Stimulated activated naive CD8-positive, alpha-beta T cell treated with anti-CD3 and anti-CD28 coated beads, Interleukin-15, Interleukin-2, amounts not matched to agents 100 U/mL and 50 U/mL, for 24 hours (primary cell): ENCODE measurements around the gene AGPAT4.

Experiments
- ATAC-seq: fragments of 150-1000 bp; cut with Tn5 transposase; one replicate; pipeline ENCODE4 v1.10.0; 2021
- DNase-seq: peaks from one replicate; pipeline ENCODE4 v3.0.0; 2021

AGPAT4 gene

DNA sequence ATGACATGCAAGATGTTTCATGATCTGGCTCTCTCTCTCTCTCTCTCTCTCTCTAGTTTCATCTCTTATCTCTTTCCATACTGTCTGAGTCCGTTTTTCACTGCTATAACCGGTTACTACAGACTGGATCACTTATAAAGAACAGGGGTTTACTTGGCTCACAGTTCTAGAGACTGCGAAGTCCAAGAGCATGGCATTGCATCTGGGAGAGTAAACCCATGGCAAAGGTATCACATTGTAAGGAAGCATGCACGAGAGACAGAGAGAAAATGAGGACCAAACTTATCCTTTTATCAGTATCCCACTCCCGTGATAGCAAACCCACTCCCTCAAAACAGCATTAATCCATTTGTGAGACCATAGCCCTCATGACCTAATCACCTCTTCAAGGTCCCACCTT is 7.2 kb upstream of the AGPAT4 start:
- no peak for ATAC-seq
- DNase-seq, result no peak

DNA sequence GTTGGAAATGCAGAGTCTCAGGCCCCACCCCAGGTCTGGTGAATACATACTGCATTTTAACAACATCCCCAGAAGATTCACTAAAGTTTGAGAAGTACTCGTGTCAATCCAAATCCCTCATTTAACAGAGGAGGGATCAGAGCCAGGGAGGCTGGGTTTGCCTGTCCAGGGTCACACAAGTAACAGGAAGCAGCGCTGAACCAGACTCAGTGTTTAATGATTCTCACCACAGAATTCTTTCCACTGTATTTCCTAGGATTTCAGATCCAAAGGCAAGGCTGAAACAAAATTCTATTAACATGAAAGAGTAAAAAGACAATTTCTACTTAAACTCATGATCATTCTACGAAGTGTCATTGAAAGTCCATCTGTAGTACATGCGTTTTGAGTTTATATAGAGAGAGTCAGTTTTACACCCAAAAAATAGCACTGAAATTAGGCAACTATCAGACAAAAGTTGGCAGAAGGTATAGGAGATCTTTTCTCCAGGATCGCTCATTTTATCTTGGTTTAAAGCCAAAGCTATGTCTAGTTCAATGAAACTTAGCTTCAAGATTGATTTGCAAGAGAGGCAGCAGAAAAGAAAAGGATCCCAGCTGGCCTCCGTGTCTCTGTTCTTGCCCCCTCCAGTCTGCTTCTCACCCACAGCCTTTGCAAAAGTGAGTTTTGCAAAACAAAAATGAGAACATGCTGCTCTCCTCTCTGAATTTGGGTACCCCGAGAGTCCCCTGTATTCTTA is 6.0 kb upstream of the AGPAT4 start:
- ATAC-seq, result no peak
- no peak for DNase-seq

- DNase-seq, result no peak
- ATAC-seq, result no peak
Observed at GRCh38 chr6:161276605-161277155, 2.8 kb upstream of the AGPAT4 start.

DNA sequence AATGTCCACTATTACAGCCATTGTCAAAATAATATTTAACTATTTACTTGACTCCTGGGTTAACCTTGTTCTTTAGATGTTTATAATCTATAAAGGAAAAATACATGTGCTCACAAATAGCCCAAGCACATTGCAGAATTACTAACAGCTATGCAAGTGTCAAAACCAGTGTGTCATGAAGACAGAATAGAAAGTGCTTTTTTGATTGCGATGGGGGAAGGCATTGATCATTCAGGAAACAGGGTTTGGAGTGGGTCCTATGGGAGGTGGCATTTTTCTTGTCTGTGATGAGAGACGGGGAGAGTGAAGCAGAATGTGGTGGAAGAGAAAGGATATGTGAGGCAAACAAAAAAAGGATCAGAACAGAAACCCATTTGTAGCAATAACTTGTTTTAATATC is 1.0 kb upstream of the AGPAT4 start:
- ATAC-seq, result no peak
- no peak for DNase-seq

DNA sequence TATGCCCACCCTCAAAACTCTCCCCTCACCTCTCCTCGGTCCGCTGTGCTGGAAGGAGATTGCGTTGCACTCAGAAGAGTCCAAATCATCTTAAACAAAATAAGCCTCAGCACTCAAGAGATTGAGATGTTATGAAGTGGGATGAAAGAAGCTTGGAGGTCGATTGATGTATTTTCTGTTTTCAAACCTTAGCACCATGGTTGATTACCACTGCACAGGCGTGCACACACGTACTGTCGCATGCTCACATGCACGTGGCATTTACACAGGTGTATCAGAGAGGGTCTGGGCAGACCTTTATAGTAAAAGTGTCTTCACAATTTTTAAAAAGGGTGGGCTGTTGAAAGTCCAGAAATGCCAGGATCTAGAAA is 612 bp upstream of the AGPAT4 start:
- ATAC-seq (no peak), DNase-seq (no peak)

- ATAC-seq (peak; percentile 16), DNase-seq (peak; percentile 31)
Observed at GRCh38 chr6:161273274-161273751, 548 bp downstream of the AGPAT4 start.

DNA sequence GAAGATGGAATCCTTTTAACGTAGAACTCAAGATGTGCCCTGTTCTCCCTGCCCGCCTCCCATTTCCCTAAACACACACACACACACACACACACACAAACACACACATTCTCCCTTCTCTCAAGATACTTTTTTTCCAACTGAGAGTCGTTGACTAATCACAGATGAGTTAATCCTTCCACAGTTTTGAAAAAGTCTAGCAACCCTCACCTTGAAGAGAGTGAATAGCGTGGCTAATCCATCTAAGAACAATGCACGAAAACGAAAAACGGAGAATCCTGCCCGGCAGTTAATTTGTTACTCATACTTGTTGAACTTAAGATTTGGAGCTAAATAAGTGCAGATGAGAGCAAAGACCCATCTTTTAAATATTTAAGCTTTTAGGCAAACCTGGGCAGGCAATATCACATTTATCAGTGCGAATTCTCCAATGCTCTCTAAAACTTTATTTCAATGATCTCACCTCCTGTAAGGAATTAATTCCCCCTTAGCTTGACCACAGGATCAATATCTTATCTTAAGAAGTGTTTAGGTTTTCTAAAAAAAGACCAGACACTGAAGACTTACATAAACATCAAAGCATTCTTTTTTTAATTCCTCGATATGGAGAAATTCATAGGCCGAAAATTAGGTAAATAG is 1.1 kb downstream of the AGPAT4 start:
- DNase-seq, result no peak
- no peak for ATAC-seq

DNA sequence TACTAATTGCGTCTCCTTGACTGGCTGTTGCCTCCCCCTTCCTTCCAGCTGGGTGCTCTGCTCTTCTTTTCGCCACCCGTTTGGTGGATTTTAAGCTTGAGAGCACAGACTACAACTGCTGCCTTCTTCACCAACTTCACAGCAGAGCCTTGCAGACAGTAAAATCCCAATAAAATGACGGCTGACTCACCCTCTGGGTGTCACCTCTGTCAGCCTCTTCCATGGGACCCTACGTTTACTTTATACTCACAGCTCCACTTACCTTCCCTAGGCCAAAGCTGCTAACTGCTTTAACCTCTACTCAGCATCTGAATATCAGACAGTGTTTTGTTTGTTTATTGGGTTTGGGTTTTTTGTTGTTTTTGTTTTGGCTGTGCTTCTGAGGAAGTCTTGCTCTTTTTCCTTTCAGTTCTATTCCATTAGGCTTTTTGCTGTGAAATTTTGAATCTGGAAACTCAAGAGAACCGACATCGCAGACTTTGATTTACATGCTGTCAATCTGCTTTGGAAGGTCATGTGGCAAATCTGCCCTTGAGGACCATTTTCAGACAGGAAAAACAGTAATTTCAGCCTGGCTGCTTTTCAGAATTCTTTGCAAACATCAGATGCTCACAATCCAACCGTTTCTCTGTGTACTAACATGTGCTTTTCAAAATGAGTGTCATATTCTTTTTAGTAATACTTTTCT is 2.4 kb downstream of the AGPAT4 start:
- ATAC-seq (no peak), DNase-seq (no peak)

DNA sequence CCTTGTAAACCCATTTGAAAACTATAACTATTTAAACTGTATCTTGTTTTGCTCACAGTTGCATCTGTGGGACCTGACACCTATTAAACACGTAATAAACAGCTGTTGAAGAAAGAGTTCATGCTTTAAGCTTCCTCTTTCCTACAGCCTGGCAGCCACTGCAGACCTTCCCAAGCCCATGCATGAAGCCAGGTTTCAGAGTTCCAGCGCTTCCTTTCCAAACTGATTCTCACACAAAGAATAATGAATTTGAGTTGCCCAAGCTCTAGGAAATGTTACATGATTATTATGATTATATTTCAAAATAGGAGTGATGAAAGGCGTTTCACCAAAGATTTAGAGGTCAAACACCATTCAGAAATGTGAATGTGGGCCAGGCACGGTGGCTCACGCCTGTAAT is 3.7 kb downstream of the AGPAT4 start:
- no peak for DNase-seq
- ATAC-seq, result no peak

GRCh38 chr6:161269310-161269709 is 4.6 kb downstream of the AGPAT4 start:
- no peak for DNase-seq
- ATAC-seq, result no peak

GRCh38 chr6:161268531-161269210 is 5.2 kb downstream of the AGPAT4 start:
- DNase-seq, result no peak
- ATAC-seq, result no peak

- DNase-seq, result no peak
- no peak for ATAC-seq
Observed at GRCh38 chr6:161266513-161267230, 7.2 kb downstream of the AGPAT4 start.

DNA sequence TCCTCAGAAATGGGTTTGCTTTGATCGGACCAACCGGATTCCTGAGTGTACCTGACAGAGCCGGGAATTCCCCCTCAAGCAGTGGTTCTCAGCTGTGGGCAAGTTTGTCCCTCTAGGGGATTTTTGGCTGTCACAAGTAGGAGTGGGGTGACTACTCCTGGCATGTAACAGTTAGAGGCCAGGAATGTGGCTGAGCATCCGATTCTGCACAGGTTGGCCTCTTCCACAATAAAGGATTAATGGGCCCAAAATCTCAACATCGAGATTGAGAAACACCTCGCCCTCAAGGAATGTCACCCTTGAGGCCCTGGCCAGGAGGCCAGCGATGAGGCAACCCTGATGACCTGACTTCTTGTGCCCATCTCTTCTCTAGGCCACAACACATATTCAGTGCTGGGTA is 7.9 kb downstream of the AGPAT4 start:
- ATAC-seq, result no peak
- DNase-seq, result no peak

DNA sequence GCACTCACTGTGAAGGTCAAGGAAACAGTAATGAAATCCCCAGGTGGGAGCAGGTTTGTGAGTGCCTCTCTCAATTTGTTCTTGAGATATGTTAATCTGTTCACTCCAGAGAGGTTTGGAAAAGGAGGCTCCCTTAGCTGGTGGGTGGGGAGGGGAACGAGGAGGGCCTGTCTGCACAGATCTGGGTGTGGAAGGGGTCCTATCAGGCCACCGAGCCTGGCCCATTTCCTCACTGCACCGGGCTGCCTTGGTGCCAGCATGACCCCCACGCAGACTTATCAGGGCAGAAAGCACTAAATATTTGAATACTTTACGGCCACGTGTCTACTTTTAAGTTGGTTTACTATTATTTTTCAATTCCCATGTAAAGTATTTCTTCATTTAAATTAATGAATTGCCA is 8.3 kb downstream of the AGPAT4 start:
- ATAC-seq (no peak), DNase-seq (no peak)

DNA sequence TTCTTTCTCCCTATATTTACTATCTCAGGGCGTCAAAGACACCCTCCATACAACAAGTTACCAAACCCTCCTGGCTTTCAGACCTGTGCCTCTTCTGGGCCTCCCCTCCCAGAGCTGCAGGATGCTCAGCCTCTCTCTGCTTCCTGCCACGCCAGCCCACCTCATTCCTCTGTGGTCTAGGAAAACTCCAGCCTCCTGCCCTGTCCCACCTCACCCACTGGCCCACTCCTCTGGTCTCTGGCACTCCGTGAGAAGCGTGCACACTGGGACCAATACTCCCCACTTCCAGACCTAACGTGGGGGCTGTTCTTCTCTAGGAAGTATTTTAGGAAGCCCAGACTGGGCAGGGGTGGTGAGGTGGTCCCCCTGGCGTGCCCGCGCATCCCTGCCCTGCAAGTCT is 9.7 kb downstream of the AGPAT4 start:
- DNase-seq (no peak), ATAC-seq (no peak)

GRCh38 chr6:161261816-161262215 is 12.0 kb downstream of the AGPAT4 start:
- ATAC-seq (no peak), DNase-seq (no peak)

- DNase-seq, result no peak
- ATAC-seq, result no peak
Observed at GRCh38 chr6:161261325-161261724, 12.5 kb downstream of the AGPAT4 start.

GRCh38 chr6:161259302-161259701 is 14.6 kb downstream of the AGPAT4 start:
- no peak for ATAC-seq
- no peak for DNase-seq

GRCh38 chr6:161257793-161258457 is 15.9 kb downstream of the AGPAT4 start:
- DNase-seq, result no peak
- ATAC-seq, result no peak

DNA sequence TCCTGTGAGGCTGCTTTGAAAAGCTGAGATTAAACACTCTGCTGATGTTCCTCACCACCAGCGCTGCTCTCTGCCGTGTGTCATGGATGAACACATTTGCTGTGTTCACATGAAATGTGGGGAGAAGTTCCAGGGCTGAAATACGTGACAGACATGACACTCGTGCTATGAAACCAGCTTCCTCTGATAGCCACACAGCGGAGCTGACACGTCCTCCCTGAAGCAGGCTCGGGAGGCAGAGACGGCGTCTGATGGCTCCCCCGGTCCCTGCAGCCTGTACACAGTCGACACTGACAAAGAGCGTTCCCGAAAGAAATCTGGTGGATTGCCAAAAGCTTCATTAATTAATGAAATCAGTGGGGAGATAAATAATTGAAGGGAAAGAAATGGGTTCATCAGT is 17.5 kb downstream of the AGPAT4 start:
- ATAC-seq (no peak), DNase-seq (no peak)

DNA sequence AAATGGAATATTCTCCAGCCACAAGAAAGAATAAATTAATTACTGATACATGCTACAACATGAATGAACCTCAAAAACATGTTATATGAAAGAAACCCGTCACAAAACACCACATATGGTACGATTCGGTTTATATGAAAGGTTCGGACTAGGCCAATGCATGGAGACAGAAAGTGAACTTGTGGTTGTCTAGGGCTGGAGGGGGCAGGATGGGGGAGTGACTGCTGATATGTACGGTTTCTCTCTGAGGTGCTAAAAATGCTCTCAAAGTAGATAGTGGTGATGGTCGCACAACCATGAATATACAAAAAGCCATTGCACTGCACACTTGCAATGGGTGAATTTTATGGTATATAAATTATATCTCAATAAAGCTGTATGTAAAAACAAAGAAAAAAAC is 18.3 kb downstream of the AGPAT4 start:
- DNase-seq, result no peak
- no peak for ATAC-seq
